PC-3 (cell line): ENCODE results near the gene BCAS4. TPM values are rescaled to one million over a fixed set of nuclear protein-coding genes. Genes with fewer than 3 reads are reported as not detected.

Source experiments
- ATAC-seq: fragments of 200-7000 bp; cut with Tn5 transposase; 2 replicates; pipeline ENCODE4 v1.9.1; 2020; ENCODE audit warnings: mild to moderate bottlenecking, moderate library complexity
- BruUV-seq: library from RNA; stranded (reverse); fragments of 400-500 nt; replicated peaks from 2 replicates; lab custom pipeline; 2021; lab: Mats Ljungman, UMichigan
- CTCF ChIA-PET: fragments of 300-600 bp; sonication (Branson Sonifier 250); formaldehyde crosslinking; loops from one replicate; lab custom pipeline; 2022; ENCODE audit warnings: antibody characterized with exemption; lab: Charles Lee
- POLR2A ChIA-PET: fragments of 300-600 bp; sonication (Branson Sonifier 250); formaldehyde crosslinking; loops from one replicate; lab custom pipeline; 2022; ENCODE audit warnings: antibody characterized with exemption; ENCODE audit not compliant: unreplicated experiment; lab: Charles Lee
- DNase-seq: peaks from one replicate; pipeline ENCODE4 v3.0.0-alpha.2; 2015
- H2AFZ ChIP-seq: fragments of 300-600 bp; sonication (generic); 2 replicates; pipeline ENCODE4 v1.6.0; 2016; ENCODE audit warnings: antibody characterized with exemption, low read length
- H3F3A ChIP-seq: fragments of 300-600 bp; sonication (generic); one replicate; pipeline ENCODE4 v1.6.0; 2017; ENCODE audit warnings: antibody characterized with exemption, low read length, control low read depth, mild to moderate bottlenecking; ENCODE audit not compliant: unreplicated experiment
- H3K27ac ChIP-seq: fragments of 300-600 bp; sonication (generic); 2 replicates; pipeline ENCODE4 v1.5.1; 2016; ENCODE audit warnings: mild to moderate bottlenecking, low read length
- H3K27me3 ChIP-seq: fragments of 300-600 bp; sonication (generic); 2 replicates; pipeline ENCODE4 v1.6.1; 2016; ENCODE audit warnings: low read length, mixed read lengths
- H3K36me3 ChIP-seq: fragments of 300-600 bp; sonication (generic); 2 replicates; pipeline ENCODE4 v1.6.1; 2016; ENCODE audit warnings: low read depth, mixed run types, low read length, mixed read lengths
- H3K4me1 ChIP-seq: fragments of 300-600 bp; sonication (generic); 2 replicates; pipeline ENCODE4 v1.5.1; 2016; ENCODE audit warnings: low read length; ENCODE audit not compliant: insufficient read depth
- H3K4me2 ChIP-seq: fragments of 300-600 bp; sonication (generic); 2 replicates; pipeline ENCODE4 v1.6.0; 2016; ENCODE audit warnings: low read length
- H3K4me3 ChIP-seq: fragments of 300-600 bp; sonication (generic); 2 replicates; pipeline ENCODE4 v1.5.1; 2016; ENCODE audit warnings: mild to moderate bottlenecking, low read length, mixed read lengths
- H3K79me2 ChIP-seq: fragments of 300-600 bp; sonication (generic); 2 replicates; pipeline ENCODE4 v1.6.1; 2017; ENCODE audit warnings: low read length, mixed read lengths
- H3K9ac ChIP-seq: fragments of 300-600 bp; sonication (generic); 2 replicates; pipeline ENCODE4 v1.6.0; 2016; ENCODE audit warnings: mild to moderate bottlenecking, low read length
- H3K9me2 ChIP-seq: fragments of 300-600 bp; sonication (generic); replicated peaks from 2 replicates; pipeline ENCODE4 v1.6.1; 2016; ENCODE audit warnings: mixed run types, low read length, mixed read lengths
- H3K9me3 ChIP-seq: fragments of 300-600 bp; sonication (generic); 2 replicates; pipeline ENCODE4 v1.6.1; 2016; ENCODE audit warnings: low read length, mixed read lengths
- H4K20me1 ChIP-seq: fragments of 300-600 bp; sonication (generic); 2 replicates; pipeline ENCODE4 v1.6.1; 2016; ENCODE audit warnings: low read length, mixed read lengths
- EZH2 ChIP-seq: fragments of 300-600 bp; sonication (generic); IDR thresholded peaks from one replicate; pipeline ENCODE4 v1.6.1; 2017; ENCODE audit warnings: antibody characterized with exemption, mild to moderate bottlenecking, low read length; ENCODE audit not compliant: unreplicated experiment
- EZH2phosphoT487 ChIP-seq: fragments of 300-600 bp; sonication (generic); IDR thresholded peaks from 2 replicates; pipeline ENCODE4 v1.6.1; 2018; ENCODE audit warnings: mild to moderate bottlenecking, antibody characterized with exemption, low read length, borderline replicate concordance
- intact Hi-C: fragments of 100-400 bp; cut with micrococcal nuclease; formaldehyde crosslinking; loops from 2 replicates; pipeline ENCODE4 v1.9.0; 2023
- total RNA-seq: library from RNA; depleted of rRNA; stranded (reverse); fragments of >200 nt; gene quantifications from 2 replicates; pipeline ENCODE4 v1.2.3, GENCODE V29; 2014
- TF ChIP-seq, protein P1 (sequence below): fragments of 300-600 bp; sonication (generic); conservative IDR thresholded peaks from 2 replicates; pipeline ENCODE4 v1.5.1; 2017; ENCODE audit warnings: antibody characterized with exemption, low read depth, mild to moderate bottlenecking, low read length

BCAS4 gene
- total RNA-seq, 1 experiment from 2014 or later: 56.9 TPM

- ATAC-seq (no peak), DNase-seq (no peak)
- CTCF ChIA-PET: no interaction called here
- H3K79me2 ChIP-seq: no peaks in the 10 kb centered on the region
- no peaks in the 10 kb centered on the region for H3K27me3 ChIP-seq
- BruUV-seq: no TSS peak
- H2AFZ ChIP-seq: no peak overlapping the region
- H4K20me1 ChIP-seq: no peaks in the 10 kb centered on the region
- no peak overlapping the region for H3K27ac ChIP-seq
- intact Hi-C loops: no loop called here
- H3K36me3 ChIP-seq: no peaks in the 10 kb centered on the region
- POLR2A ChIA-PET: no interaction called here
- H3K4me2 ChIP-seq: no peak overlapping the region
- no peaks in the 10 kb centered on the region for H3F3A ChIP-seq
- TF ChIP-seq, protein P1, sequence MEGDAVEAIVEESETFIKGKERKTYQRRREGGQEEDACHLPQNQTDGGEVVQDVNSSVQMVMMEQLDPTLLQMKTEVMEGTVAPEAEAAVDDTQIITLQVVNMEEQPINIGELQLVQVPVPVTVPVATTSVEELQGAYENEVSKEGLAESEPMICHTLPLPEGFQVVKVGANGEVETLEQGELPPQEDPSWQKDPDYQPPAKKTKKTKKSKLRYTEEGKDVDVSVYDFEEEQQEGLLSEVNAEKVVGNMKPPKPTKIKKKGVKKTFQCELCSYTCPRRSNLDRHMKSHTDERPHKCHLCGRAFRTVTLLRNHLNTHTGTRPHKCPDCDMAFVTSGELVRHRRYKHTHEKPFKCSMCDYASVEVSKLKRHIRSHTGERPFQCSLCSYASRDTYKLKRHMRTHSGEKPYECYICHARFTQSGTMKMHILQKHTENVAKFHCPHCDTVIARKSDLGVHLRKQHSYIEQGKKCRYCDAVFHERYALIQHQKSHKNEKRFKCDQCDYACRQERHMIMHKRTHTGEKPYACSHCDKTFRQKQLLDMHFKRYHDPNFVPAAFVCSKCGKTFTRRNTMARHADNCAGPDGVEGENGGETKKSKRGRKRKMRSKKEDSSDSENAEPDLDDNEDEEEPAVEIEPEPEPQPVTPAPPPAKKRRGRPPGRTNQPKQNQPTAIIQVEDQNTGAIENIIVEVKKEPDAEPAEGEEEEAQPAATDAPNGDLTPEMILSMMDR: no peak
- no peak for TF ChIP-seq EZH2phosphoT487
- no peak for TF ChIP-seq EZH2
- no peaks in the 10 kb centered on the region for H3K9me2 ChIP-seq
- H3K9me3 ChIP-seq: no peaks in the 10 kb centered on the region
- H3K4me3 ChIP-seq: no peak overlapping the region
- H3K9ac ChIP-seq: no peak overlapping the region
- no peaks in the 10 kb centered on the region for H3K4me1 ChIP-seq
Observed at GRCh38 chr20:50805349-50805684, 10.5 kb downstream of the BCAS4 start.

- no TSS peak for BruUV-seq
Observed at GRCh38 chr20:50806126-50806768, 11.4 kb downstream of the BCAS4 start.

GRCh38 chr20:50810063-50810462, 15.2 kb downstream of the BCAS4 start:
- H3K4me3 ChIP-seq: no peak overlapping the region
- no peaks in the 10 kb centered on the region for H3K27me3 ChIP-seq
- no peak for DNase-seq
- H3K36me3 ChIP-seq: no peaks in the 10 kb centered on the region
- no peak overlapping the region for H3K9ac ChIP-seq
- no peak overlapping the region for H3K27ac ChIP-seq
- H2AFZ ChIP-seq: no peak overlapping the region
- TF ChIP-seq EZH2 (no peak), EZH2phosphoT487 (no peak)
- TF ChIP-seq, protein P1: no peak
- intact Hi-C loops: no loop called here
- no peaks in the 10 kb centered on the region for H3K9me3 ChIP-seq
- H3K4me1 ChIP-seq: no peaks in the 10 kb centered on the region
- no peak overlapping the region for H3K4me2 ChIP-seq
- H3F3A ChIP-seq: no peaks in the 10 kb centered on the region
- CTCF ChIA-PET: no interaction called here
- no peaks in the 10 kb centered on the region for H3K79me2 ChIP-seq
- BruUV-seq: no TSS peak
- no peaks in the 10 kb centered on the region for H3K9me2 ChIP-seq
- ATAC-seq: no peak
- POLR2A ChIA-PET: no interaction called here
- H4K20me1 ChIP-seq: no peaks in the 10 kb centered on the region

More at GRCh38 chr20:50806126-50806768, 11.4 kb downstream of the BCAS4 start:
- CTCF ChIA-PET: no interaction called here
- Histone ChIP-seq H3K79me2 (no peaks in the 10 kb centered on the region), H3F3A (no peaks in the 10 kb centered on the region), H3K9me3 (no peaks in the 10 kb centered on the region), H3K9ac (no peak overlapping the region), H3K27ac (no peak overlapping the region), H3K4me3 (no peak overlapping the region), H3K36me3 (no peaks in the 10 kb centered on the region), H2AFZ (no peak overlapping the region), H3K9me2 (no peaks in the 10 kb centered on the region), H4K20me1 (no peaks in the 10 kb centered on the region), H3K4me1 (no peaks in the 10 kb centered on the region), H3K4me2 (no peak overlapping the region), H3K27me3 (no peaks in the 10 kb centered on the region)
- ATAC-seq: no peak
- DNase-seq: no peak
- POLR2A ChIA-PET: no interaction called here
- TF ChIP-seq, protein P1: no peak
- no peak for TF ChIP-seq EZH2
- no peak for TF ChIP-seq EZH2phosphoT487
- intact Hi-C loops: no loop called here
